GM10266 (cell line): ENCODE measurements around the gene BEAN1.

Source experiments
- DNase-seq: peaks from one replicate; pipeline ENCODE4 v3.0.0; 2012; ENCODE audit errors: extremely low spot score
- CTCF ChIP-seq: IDR thresholded peaks from 2 replicates; pipeline ENCODE4 v1.5.1; 2012; ENCODE audit warnings: mild to moderate bottlenecking, low read depth; ENCODE audit not compliant: control insufficient read depth, insufficient read depth; ENCODE audit errors: missing control alignments

Gene BEAN1

GRCh38 chr16:66517586-66518263 is 90.6 kb downstream of the BEAN1 start:
- DNase-seq: no peak
- no peak for TF ChIP-seq CTCF

- DNase-seq: no peak
- no peak for TF ChIP-seq CTCF
These were observed 92.6 kb downstream of the BEAN1 start for GRCh38 chr16:66519482-66520373.

- TF ChIP-seq CTCF: no peak
- DNase-seq: no peak
These were observed 93.5 kb downstream of the BEAN1 start for GRCh38 chr16:66520406-66521170.

- no peak for TF ChIP-seq CTCF
- no peak for DNase-seq
These were observed 94.2 kb downstream of the BEAN1 start for GRCh38 chr16:66521252-66521713.

- no peak for TF ChIP-seq CTCF
- DNase-seq: peak; percentile 56
These were observed 95.1 kb downstream of the BEAN1 start for GRCh38 chr16:66521951-66522771.

- no peak for TF ChIP-seq CTCF
- DNase-seq: no peak
These were observed 95.9 kb downstream of the BEAN1 start for GRCh38 chr16:66522816-66523590.
